GM12874 (cell line): Measurements from ENCODE around the gene CNN2.

Experiments
- TF ChIP-seq, protein P1 (sequence below): IDR thresholded peaks from 2 replicates; pipeline ENCODE4 v1.5.1; 2011; ENCODE audit warnings: low read depth, mild to moderate bottlenecking, control low read depth, low read length, moderate library complexity; ENCODE audit not compliant: insufficient read depth

The CNN2 gene

DNA sequence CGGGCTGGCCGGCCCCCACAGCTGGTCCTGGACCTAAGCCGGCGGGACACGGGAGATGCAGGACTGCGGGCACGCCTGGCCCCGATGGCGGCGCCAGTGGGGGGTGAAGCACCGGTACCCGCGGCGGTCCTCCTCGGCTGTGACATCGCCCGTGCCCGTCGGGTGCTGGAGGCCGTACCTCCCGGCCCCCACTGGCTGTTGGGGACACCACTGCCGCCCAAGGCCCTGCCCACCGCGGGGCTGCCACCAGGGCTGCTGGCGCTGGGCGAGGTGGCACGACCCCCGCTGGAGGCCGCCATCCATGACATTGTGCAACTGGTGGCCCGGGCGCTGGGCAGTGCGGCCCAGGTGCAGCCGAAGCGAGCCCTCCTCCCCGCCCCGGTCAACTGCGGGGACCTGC, 23.1 kb upstream of the CNN2 start:
- TF ChIP-seq, protein P1, sequence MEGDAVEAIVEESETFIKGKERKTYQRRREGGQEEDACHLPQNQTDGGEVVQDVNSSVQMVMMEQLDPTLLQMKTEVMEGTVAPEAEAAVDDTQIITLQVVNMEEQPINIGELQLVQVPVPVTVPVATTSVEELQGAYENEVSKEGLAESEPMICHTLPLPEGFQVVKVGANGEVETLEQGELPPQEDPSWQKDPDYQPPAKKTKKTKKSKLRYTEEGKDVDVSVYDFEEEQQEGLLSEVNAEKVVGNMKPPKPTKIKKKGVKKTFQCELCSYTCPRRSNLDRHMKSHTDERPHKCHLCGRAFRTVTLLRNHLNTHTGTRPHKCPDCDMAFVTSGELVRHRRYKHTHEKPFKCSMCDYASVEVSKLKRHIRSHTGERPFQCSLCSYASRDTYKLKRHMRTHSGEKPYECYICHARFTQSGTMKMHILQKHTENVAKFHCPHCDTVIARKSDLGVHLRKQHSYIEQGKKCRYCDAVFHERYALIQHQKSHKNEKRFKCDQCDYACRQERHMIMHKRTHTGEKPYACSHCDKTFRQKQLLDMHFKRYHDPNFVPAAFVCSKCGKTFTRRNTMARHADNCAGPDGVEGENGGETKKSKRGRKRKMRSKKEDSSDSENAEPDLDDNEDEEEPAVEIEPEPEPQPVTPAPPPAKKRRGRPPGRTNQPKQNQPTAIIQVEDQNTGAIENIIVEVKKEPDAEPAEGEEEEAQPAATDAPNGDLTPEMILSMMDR, result no peak

DNA sequence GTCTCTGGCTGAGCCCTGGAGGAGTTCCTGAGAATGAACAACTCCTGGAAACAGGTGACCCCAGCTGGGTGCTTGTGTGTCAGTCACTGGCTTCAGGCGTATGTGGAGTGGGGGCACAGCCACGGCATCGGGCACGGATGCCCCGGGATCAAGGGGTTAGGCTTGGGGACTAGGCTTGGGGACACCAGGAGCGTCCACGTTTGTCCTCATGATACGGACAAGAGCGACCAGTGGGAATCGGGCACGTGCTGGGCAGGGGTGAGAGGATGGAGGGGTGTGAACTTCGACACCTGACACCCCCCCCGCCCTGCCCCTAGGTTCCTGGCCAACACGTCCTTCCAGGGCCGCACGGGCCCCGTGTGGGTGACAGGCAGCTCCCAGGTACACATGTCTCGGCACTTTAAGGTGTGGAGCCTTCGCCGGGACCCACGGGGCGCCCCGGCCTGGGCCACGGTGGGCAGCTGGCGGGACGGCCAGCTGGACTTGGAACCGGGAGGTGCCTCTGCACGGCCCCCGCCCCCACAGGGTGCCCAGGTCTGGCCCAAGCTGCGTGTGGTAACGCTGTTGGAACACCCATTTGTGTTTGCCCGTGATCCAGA, 22.1 kb upstream of the CNN2 start:
- TF ChIP-seq, protein P1, result no peak

DNA sequence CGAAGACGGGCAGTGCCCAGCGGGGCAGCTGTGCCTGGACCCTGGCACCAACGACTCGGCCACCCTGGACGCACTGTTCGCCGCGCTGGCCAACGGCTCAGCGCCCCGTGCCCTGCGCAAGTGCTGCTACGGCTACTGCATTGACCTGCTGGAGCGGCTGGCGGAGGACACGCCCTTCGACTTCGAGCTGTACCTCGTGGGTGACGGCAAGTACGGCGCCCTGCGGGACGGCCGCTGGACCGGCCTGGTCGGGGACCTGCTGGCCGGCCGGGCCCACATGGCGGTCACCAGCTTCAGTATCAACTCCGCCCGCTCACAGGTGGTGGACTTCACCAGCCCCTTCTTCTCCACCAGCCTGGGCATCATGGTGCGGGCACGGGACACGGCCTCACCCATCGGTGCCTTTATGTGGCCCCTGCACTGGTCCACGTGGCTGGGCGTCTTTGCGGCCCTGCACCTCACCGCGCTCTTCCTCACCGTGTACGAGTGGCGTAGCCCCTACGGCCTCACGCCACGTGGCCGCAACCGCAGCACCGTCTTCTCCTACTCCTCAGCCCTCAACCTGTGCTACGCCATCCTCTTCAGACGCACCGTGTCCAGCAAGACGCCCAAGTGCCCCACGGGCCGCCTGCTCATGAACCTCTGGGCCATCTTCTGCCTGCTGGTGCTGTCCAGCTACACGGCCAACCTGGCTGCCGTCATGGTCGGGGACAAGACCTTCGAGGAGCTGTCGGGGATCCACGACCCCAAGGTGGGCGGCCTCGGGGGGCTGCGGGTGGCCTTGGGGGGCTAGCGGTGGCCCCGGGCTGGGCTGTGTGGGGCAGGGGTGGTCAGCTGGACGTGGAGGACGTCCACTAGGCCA, 21.4 kb upstream of the CNN2 start:
- TF ChIP-seq, protein P1, result no peak

DNA sequence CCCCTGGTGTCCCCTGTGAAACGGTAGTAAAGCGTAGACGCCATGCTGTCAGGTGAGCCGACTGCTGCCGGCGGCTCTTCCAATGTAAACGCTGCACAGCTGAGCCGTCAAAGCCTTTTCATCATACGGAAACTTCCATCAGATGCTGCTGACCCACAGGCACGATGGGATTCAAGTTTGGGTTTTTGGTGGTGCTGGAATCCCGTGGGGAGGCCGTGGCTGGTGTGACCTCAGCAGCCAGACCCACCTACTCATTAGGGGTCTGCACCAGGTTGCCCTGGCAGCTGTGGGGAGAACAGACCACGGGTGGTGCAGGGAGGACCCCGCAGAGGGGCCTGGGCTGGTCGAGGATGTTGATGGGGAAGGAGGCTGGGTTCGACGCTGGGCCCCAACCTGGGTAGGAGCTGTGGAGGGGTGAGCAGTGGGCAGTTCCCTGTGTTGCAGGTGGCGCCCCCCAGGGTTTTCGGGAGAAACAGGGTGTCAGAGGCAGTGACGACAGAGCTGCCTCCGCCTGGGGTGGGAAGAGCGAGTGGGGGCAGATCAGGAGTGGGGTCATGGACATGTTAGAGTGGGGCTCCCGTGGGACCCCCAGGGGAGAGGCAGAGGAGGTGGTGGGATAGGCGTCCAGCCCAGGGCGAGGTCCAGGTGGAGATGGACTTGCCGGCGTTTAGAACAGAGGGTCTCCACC, 19.6 kb upstream of the CNN2 start:
- TF ChIP-seq, protein P1, result no peak

DNA sequence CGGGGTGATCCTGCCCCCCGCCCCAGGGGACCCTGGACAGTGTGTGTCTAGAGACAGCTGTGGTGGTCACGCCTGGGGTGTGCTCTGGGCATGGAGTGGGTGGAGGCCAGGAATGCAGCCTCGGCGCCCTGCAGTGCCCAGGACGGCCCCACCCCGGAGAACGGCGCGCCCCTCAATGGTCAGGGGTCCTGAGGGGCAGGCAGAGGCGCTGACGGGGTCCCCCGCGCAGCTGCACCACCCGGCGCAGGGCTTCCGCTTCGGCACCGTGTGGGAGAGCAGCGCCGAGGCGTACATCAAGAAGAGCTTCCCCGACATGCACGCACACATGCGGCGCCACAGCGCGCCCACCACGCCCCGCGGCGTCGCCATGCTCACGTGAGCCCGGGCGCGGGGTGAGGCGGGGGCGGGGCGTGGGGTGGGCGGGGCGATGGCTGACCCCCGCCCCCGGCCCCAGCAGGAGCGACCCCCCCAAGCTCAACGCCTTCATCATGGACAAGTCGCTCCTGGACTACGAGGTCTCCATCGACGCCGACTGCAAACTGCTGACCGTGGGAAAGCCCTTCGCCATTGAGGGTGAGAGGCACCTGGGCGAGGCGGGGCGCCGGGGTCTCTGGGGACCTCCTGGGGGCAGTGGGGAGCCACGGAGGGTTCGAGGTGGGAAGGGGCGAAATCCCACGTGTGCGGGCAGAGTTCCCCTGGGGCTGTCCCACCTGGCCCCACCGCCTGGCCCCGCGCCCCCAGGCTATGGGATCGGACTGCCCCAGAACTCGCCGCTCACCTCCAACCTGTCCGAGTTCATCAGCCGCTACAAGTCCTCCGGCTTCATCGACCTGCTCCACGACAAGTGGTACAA, 18.8 kb upstream of the CNN2 start:
- TF ChIP-seq, protein P1, result no peak

DNA sequence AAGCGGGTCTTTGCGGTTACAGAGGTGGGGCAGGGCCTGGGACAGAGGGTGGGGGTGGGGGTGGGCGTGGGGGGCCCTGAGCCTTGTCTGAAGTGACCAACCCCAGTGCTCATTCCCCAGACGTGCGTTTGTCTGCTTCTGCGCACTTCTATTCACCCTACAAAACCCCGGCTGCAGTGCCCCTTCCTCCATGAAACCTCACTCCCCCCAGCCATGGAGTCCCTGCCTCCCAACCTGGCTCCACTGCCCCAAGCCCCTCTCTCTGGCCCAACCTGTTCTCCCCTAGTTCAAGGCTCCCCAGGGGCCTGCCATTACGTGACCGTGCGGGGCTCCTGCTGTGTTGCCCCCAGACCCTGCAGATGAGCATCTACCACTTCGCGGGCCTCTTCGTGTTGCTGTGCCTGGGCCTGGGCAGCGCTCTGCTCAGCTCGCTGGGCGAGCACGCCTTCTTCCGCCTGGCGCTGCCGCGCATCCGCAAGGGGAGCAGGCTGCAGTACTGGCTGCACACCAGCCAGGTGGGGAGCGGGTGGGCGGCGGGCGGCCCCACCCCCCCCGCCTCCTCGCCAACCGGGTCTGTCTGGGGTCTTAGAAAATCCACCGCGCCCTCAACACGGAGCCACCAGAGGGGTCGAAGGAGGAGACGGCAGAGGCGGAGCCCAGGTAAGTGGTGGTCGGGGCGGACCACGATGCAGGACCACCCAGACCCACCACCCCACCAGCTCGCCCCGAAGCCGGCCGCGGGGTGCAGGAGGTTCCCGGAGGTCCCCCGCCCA, 18.0 kb upstream of the CNN2 start:
- TF ChIP-seq, protein P1, result no peak
